ENCODE results near the gene CRIP2.
A peak's percentile ranks its signal among the peaks of the same experiment; 100 is the strongest.

CRIP2 gene

GRCh38 chr14:105474483-105475268, at the start of gene CRIP2:
CRIP2 (plus strand) TSS chr14:105474821; CDS start chr14:105474863, 42 bp downstream.
- no peak for DNase-seq

- DNase-seq = no peak
Measured at GRCh38 chr14:105424861-105425260, 49.8 kb upstream of the CRIP2 start.

GRCh38 chr14:105425823-105426247, 48.8 kb upstream of the CRIP2 start:
- no peak for DNase-seq

GRCh38 chr14:105426416-105427130, 48.0 kb upstream of the CRIP2 start:
- DNase-seq = no peak

- DNase-seq = no peak
Measured at GRCh38 chr14:105427412-105427811, 47.2 kb upstream of the CRIP2 start.

GRCh38 chr14:105427936-105428485, 46.6 kb upstream of the CRIP2 start:
- DNase-seq = no peak

- DNase-seq = no peak
Measured at GRCh38 chr14:105430042-105430441, 44.6 kb upstream of the CRIP2 start.

- no peak for DNase-seq
Measured at GRCh38 chr14:105430565-105430964, 44.1 kb upstream of the CRIP2 start.

- DNase-seq = no peak
Measured at GRCh38 chr14:105431256-105431655, 43.4 kb upstream of the CRIP2 start.

- no peak for DNase-seq
Measured at GRCh38 chr14:105432657-105433056, 42.0 kb upstream of the CRIP2 start.

GRCh38 chr14:105433161-105433605, 41.4 kb upstream of the CRIP2 start:
- no peak for DNase-seq

- DNase-seq = no peak
Measured at GRCh38 chr14:105436402-105436801, 38.2 kb upstream of the CRIP2 start.

GRCh38 chr14:105436891-105437722, 37.5 kb upstream of the CRIP2 start:
- peak; percentile 96 for DNase-seq

- no peak for DNase-seq
Measured at GRCh38 chr14:105437723-105438500, 36.7 kb upstream of the CRIP2 start.

- DNase-seq = no peak
Measured at GRCh38 chr14:105439179-105439578, 35.4 kb upstream of the CRIP2 start.

- no peak for DNase-seq
Measured at GRCh38 chr14:105439710-105440553, 34.7 kb upstream of the CRIP2 start.

- DNase-seq = no peak
Measured at GRCh38 chr14:105440554-105440900, 34.1 kb upstream of the CRIP2 start.

- no peak for DNase-seq
Measured at GRCh38 chr14:105440992-105441391, 33.6 kb upstream of the CRIP2 start.

GRCh38 chr14:105442125-105442524, 32.5 kb upstream of the CRIP2 start:
- no peak for DNase-seq

GRCh38 chr14:105442834-105443233, 31.8 kb upstream of the CRIP2 start:
- DNase-seq = no peak

GRCh38 chr14:105444859-105445258, 29.8 kb upstream of the CRIP2 start:
- DNase-seq = no peak

Measured in NCI-H748 treated with DMSO at 0.1 percent for 48 hours (cell line).